Gastrocnemius medialis (tissue), 4 donors: ENCODE results near the gene ENGASE. TPM values are rescaled to one million over a fixed set of nuclear protein-coding genes. Genes with fewer than 3 reads are reported as not detected.

Source experiments
- ATAC-seq, 2 donors: fragments of 150-250 bp; one replicate each; pipeline ENCODE4 v1.9.1; 2016
- DNase-seq, 2 donors: peaks; one replicate each; pipeline ENCODE4 v3.0.0-alpha.2; 2019
- H3K27ac ChIP-seq, 4 donors: fragments of 200-600 bp; sonication (generic); 1 replicate in 1 of 4; 2 replicates in 3 of 4; pipeline ENCODE4 v1.5.1; 2016 to 2018; ENCODE audit warnings: mild to moderate bottlenecking in 2 of 4, moderate library complexity in 1 of 4
- H3K27me3 ChIP-seq, 3 donors: fragments of 200-600 bp; sonication (generic) in 2 of 3; 1 replicate in 1 of 3; 2 replicates in 2 of 3; pipeline versions ENCODE4 v1.5.1 to v1.6.0; 2016 to 2019; ENCODE audit warnings: mild to moderate bottlenecking in 1 of 3, moderate library complexity in 1 of 3
- H3K36me3 ChIP-seq, 2 donors: fragments of 200-600 bp; sonication (generic) in 1 of 2; one replicate each; pipeline ENCODE4 v1.5.1; 2017 to 2018
- H3K4me1 ChIP-seq, 2 donors: fragments of 200-600 bp; sonication (generic) in 1 of 2; one replicate each; pipeline ENCODE4 v1.5.1; 2016 to 2017; ENCODE audit warnings: mild to moderate bottlenecking in 2 of 2
- H3K4me3 ChIP-seq, 4 donors: fragments of 200-600 bp; sonication (generic) in 3 of 4; 1 replicate in 1 of 4; 2 replicates in 3 of 4; pipeline ENCODE4 v1.5.1; 2016 to 2019; ENCODE audit warnings: mild to moderate bottlenecking in 2 of 4
- H3K9me3 ChIP-seq, 3 donors: fragments of 200-600 bp; sonication (generic) in 2 of 3; 1 replicate in 1 of 3; 2 replicates in 2 of 3; pipeline ENCODE4 v1.5.1; 2016 to 2019
- POLR2A ChIP-seq, 2 donors: fragments of 450-650 bp; IDR thresholded peaks; one replicate each; pipeline ENCODE4 v1.6.1; 2017; ENCODE audit warnings: antibody characterized with exemption in 2 of 2, mild to moderate bottlenecking in 2 of 2, moderate library complexity in 2 of 2
- in situ Hi-C, 4 donors: fragments of 200-750 bp; cut with MboI; loops; one replicate each; pipeline versions ENCODE4 v1.15.0 to v1.8.0; 2017; ENCODE audit warnings: low sequenced_read_pairs in 4 of 4
- intact Hi-C: fragments of 100-400 bp; cut with DNase I; formaldehyde crosslinking; loops from one replicate; pipeline ENCODE4 v1.15.1; 2023; ENCODE audit warnings: low total_unique reads
- total RNA-seq, 4 donors: library from RNA; depleted of rRNA; stranded (reverse); fragments of >200 nt; gene quantifications; one replicate each; pipeline versions ENCODE4 v1.1.0 to v1.2.3, GENCODE V29; 2016
- TF ChIP-seq, protein P1 (sequence below), 5 experiments: fragments of 450-650 bp in 3 of 5; fragments of 200-600 bp in 2 of 5; sonication (generic) in 2 of 5; IDR thresholded peaks in 4 of 5; conservative IDR thresholded peaks in 1 of 5; 1 replicate in 4 of 5; 2 replicates in 1 of 5; pipeline ENCODE4 v1.5.1; 2016 to 2019; ENCODE audit warnings: antibody characterized with exemption in 5 of 5, mild to moderate bottlenecking in 3 of 5, moderate library complexity in 3 of 5

ENGASE gene
- total RNA-seq, 4 donors from 2014 or later: 5.1 to 14.2 (median 9.3) TPM

DNA sequence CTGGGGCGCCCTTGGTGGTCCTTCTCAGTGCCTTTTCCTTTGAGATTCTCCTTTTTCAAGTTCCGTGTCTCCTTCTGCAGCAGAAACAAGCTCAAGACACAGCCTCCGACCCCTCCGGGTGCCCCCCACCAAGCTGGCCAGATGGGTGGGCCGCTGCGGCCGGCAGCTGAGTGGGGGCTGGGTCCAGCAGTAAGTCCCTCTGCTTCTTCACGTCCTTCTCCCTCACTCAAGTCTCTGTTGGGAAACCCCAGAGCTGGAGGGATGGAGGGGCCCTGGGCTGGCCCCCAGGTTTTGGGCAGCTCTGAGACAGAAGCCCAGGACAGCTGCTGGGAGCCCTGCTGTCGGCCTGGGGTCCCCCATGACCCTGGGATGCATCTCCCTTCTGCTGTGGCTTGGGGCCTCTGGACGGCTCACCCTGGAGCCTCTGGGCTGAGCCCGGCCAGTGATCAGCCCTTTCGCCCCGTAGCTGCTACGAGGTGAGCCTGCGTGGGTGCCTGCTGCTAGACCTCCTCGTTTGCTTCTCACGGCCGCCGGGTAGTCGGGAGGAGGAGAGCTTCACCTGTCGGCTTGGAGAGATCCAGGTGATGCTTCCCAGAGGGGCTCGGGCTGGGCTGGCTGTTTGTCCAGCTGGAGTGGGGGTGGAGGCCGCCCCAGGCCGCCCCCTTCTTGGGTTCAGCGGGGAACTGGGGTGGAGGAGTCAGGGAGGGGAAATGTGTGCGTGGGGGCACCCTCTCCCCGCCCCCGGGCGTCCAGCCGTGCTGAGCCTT, 10.7 kb downstream of the ENGASE start:
- Histone ChIP-seq H3K4me3 (no peak overlapping the region), H3K9me3 (no peaks in the 10 kb centered on the region), H3K36me3 (peaks cover 0 to 59% of the 10 kb centered on the region in 2 donors), H3K27ac (no peak overlapping the region), H3K27me3 (no peaks in the 10 kb centered on the region), H3K4me1 (peaks cover 8 to 9% of the 10 kb centered on the region in 2 donors)
- intact Hi-C loops: no loop called here
- ATAC-seq (no peak), DNase-seq (no peak)
- no peak for TF ChIP-seq POLR2A (IDR thresholded peaks at IDR 0.05)
- TF ChIP-seq, protein P1, sequence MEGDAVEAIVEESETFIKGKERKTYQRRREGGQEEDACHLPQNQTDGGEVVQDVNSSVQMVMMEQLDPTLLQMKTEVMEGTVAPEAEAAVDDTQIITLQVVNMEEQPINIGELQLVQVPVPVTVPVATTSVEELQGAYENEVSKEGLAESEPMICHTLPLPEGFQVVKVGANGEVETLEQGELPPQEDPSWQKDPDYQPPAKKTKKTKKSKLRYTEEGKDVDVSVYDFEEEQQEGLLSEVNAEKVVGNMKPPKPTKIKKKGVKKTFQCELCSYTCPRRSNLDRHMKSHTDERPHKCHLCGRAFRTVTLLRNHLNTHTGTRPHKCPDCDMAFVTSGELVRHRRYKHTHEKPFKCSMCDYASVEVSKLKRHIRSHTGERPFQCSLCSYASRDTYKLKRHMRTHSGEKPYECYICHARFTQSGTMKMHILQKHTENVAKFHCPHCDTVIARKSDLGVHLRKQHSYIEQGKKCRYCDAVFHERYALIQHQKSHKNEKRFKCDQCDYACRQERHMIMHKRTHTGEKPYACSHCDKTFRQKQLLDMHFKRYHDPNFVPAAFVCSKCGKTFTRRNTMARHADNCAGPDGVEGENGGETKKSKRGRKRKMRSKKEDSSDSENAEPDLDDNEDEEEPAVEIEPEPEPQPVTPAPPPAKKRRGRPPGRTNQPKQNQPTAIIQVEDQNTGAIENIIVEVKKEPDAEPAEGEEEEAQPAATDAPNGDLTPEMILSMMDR (IDR thresholded peaks at IDR 0.05 in 4 of 5, conservative IDR thresholded peaks at IDR 0.05 in 1 of 5): no peak
- in situ Hi-C loops: no loop called here

DNA sequence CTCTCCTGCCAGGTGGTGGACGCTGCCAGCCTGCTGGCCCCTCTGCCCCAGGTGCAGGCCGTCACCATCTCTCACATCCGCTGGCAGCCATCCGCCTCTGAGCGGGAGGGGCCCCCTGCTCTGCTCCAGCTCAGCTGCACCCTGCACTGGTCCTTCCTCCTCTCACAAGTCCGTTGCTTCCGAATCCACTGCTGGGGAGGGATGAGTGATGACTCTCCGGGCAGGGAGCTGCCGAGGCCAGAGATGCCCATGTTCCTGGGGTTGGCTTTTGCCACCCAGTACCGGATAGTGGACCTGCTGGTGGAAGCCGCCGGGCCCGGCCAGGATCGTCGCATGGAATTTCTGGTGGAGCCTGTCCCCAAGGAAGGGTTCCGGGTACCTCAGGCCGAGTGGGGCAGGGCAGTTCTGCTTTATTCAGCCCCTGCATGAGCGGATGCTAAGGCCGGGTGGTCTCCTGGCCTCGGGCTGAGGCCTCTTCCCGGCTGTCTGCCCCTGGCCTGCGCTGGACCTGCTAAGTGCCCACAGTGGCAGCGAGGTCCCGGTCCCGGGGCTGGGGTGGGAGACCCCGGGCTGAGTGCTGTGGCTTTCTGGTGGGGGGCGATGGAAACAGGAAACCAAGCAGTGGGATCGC, 11.4 kb downstream of the ENGASE start:
- ATAC-seq (no peak), DNase-seq (no peak)
- TF ChIP-seq POLR2A (IDR thresholded peaks at IDR 0.05): no peak
- TF ChIP-seq, protein P1 (IDR thresholded peaks at IDR 0.05 in 4 of 5, conservative IDR thresholded peaks at IDR 0.05 in 1 of 5): no peak
- no peaks in the 10 kb centered on the region for H3K9me3 ChIP-seq
- intact Hi-C loops (no loop called here), in situ Hi-C loops (no loop called here)
- H3K4me1 ChIP-seq: peaks cover 10 to 13% of the 10 kb centered on the region in 2 donors
- no peak overlapping the region for H3K4me3 ChIP-seq
- H3K36me3 ChIP-seq: peaks cover 0 to 52% of the 10 kb centered on the region in 2 donors
- no peak overlapping the region for H3K27ac ChIP-seq
- peaks cover 0 to 4% (median 0%) of the 10 kb centered on the region in 3 donors for H3K27me3 ChIP-seq

DNA sequence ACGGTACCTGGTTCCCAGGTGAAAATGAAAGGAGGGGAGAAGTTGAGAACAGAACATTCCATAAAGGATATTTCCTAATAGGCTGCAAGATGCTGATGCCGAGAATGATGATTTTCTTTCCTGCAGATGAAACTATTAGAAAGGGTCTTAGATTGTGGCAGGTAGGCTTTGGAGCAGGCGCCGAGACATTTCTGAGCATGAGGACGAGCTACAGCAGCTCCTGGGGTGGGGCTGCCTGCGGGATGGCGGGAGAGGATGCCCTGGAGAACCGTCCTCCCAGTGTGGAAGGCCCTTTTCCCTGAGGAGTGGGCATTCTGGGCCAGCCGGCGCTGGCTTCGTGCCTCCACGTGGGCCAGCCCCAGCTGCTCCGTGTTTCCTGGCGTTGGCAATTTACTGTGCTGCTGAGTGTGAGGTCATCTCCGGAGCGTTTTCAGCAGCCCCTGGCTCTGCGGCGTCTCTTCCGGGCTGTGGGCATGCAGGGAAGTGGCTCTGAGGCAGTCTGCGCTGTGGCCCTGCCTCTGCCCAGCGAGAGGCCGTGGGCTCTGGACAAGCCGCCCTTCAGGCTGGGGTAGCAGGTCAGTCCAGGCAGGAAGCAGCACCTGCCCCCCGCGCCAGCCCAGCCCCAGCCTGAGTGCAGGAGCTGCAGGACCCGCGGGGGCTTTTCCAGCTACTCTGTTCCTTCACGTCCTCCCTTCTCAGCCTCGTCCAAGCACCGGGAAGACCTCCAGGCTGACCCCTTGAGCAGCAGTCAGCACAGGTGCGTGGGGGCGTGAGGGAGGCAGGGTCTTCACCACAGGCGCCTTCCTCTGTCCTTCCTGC, 12.2 kb downstream of the ENGASE start:
- in situ Hi-C loops: no loop called here
- intact Hi-C loops: loop anchor here (1.0 kb wide), 2 partner anchors 22 to 306 kb away; no protein-coding TSS in a partner anchor
- H3K4me3 ChIP-seq: no peak overlapping the region
- H3K27me3 ChIP-seq: peaks cover 0 to 11% (median 1%) of the 10 kb centered on the region in 3 donors
- peaks cover 10 to 13% of the 10 kb centered on the region in 2 donors for H3K4me1 ChIP-seq
- no peaks in the 10 kb centered on the region for H3K9me3 ChIP-seq
- TF ChIP-seq, protein P1 (IDR thresholded peaks at IDR 0.05 in 4 of 5, conservative IDR thresholded peaks at IDR 0.05 in 1 of 5): no peak
- TF ChIP-seq POLR2A (IDR thresholded peaks at IDR 0.05): no peak
- DNase-seq (no peak), ATAC-seq (no peak)
- peaks cover 0 to 49% of the 10 kb centered on the region in 2 donors for H3K36me3 ChIP-seq
- no peak overlapping the region for H3K27ac ChIP-seq

DNA sequence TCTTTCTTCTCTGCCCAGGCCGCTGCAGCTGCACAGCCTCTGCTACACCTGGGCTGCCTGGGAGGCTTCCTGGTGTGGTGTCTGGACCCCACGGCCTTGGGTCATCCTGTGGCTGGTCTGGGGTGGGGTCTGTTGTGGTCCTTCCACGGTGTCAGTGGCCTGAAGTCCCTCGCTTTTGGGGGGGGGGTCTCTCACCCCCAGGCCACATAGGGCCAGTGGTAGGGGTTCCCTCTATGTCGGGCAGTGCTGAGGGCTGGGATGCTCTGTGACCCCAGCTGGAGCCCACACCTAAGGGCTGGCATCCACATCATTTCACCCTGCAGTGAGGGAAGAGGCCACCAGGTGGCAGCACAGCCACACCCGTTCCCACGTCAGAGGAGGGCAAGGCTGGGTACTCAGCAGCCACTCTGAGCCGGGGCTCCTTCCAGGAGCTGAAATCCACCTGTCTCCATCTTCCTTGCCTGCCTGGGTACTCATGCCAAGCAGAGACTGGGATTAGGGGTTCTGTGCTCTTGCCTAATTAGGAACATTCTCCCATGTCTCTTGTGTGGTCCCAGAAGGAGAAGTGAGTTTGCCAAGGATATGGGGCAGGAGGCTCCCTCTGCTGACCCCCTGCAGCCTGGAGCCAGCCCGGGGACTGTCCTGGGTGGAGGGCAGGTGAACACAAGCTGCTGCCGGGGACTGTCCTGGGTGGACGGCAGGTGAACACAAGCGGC, 13.0 kb downstream of the ENGASE start:
- Histone ChIP-seq H3K4me3 (no peak overlapping the region), H3K27me3 (peaks cover 4 to 15% (median 7%) of the 10 kb centered on the region in 3 donors), H3K36me3 (peaks cover 0 to 43% of the 10 kb centered on the region in 2 donors), H3K4me1 (peaks cover 10 to 13% of the 10 kb centered on the region in 2 donors), H3K27ac (no peak overlapping the region), H3K9me3 (no peaks in the 10 kb centered on the region)
- DNase-seq (peak in 1 of 2 donors; percentile 60), ATAC-seq (peak; percentile 65 to 71)
- intact Hi-C loops (loop anchor here (1.0 kb wide), 2 partner anchors 22 to 306 kb away; no protein-coding TSS in a partner anchor), in situ Hi-C loops (no loop called here)
- TF ChIP-seq, protein P1 (IDR thresholded peaks at IDR 0.05 in 4 of 5, conservative IDR thresholded peaks at IDR 0.05 in 1 of 5): peak; percentile 81 to 94 (median 91)
- no peak for TF ChIP-seq POLR2A (IDR thresholded peaks at IDR 0.05)
